ENCODE results near the gene EIF4G1.
"Not testable (repeated sequence)": the region's sequence is repeated elsewhere in the genome, so short reads cannot be mapped to it uniquely, and the experiment has no call there.

EIF4G1 gene, protein sequence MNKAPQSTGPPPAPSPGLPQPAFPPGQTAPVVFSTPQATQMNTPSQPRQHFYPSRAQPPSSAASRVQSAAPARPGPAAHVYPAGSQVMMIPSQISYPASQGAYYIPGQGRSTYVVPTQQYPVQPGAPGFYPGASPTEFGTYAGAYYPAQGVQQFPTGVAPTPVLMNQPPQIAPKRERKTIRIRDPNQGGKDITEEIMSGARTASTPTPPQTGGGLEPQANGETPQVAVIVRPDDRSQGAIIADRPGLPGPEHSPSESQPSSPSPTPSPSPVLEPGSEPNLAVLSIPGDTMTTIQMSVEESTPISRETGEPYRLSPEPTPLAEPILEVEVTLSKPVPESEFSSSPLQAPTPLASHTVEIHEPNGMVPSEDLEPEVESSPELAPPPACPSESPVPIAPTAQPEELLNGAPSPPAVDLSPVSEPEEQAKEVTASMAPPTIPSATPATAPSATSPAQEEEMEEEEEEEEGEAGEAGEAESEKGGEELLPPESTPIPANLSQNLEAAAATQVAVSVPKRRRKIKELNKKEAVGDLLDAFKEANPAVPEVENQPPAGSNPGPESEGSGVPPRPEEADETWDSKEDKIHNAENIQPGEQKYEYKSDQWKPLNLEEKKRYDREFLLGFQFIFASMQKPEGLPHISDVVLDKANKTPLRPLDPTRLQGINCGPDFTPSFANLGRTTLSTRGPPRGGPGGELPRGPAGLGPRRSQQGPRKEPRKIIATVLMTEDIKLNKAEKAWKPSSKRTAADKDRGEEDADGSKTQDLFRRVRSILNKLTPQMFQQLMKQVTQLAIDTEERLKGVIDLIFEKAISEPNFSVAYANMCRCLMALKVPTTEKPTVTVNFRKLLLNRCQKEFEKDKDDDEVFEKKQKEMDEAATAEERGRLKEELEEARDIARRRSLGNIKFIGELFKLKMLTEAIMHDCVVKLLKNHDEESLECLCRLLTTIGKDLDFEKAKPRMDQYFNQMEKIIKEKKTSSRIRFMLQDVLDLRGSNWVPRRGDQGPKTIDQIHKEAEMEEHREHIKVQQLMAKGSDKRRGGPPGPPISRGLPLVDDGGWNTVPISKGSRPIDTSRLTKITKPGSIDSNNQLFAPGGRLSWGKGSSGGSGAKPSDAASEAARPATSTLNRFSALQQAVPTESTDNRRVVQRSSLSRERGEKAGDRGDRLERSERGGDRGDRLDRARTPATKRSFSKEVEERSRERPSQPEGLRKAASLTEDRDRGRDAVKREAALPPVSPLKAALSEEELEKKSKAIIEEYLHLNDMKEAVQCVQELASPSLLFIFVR (N-terminal part only)

DNA sequence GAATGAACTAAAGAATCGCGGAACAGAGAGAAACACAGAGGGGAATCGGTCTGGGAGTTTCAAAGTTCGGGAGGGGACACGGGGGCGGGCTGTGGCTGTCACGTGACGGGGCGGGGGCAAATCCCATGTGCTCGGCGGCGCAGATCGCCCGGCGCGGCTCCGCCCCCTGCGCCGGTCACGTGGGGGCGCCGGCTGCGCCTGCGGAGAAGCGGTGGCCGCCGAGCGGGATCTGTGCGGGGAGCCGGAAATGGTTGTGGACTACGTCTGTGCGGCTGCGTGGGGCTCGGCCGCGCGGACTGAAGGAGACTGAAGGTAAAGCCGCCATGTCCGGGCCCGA, at the start of gene EIF4G1:
TSS of gene EIF4G1 (plus strand) at position 244 of the 337 bp plus-strand sequence. CDS start 1,191 bp downstream, outside the sequence.
- peaks cover 3% of the 10 kb centered on the region for H3K4me1 ChIP-seq (ENCODE audit: control insufficient read depth, low read depth, low read length)
- H3K9ac ChIP-seq (ENCODE audit: low read length), result peak within 1 kb of the TSS; percentile 91
- H3K36me3 ChIP-seq (ENCODE audit: control insufficient read depth, low read depth, low read length), result peaks cover 24% of the 10 kb centered on the region
- H3K9me3 ChIP-seq (ENCODE audit: control insufficient read depth, low read depth, low read length), result no peaks in the 10 kb centered on the region
- H3K4me3 ChIP-seq (ENCODE audit: low read length), result peak within 1 kb of the TSS; percentile 92
- H3K27me3 ChIP-seq (ENCODE audit: control insufficient read depth, insufficient read depth, low read length), result no peaks in the 10 kb centered on the region
- no peak within 1 kb of the TSS for H3K27ac ChIP-seq (ENCODE audit: low read length)

DNA sequence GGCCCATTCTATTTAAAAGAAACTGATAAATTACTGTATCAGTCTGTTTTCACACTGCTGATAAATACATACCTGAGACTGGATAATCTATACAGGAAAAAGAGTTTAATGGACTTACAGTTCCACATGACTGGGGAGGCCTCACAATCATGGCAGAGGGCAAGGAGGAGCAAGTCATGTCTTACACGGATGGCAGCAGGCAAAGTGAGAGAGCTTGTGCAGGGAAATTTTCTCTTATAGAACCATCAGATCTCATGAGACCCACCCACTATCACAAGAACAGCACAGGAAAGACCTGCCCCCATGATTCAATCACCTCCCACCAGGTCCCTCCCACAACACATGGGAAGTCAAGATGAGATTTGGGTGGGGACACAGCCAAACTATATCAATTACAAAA, 47.2 kb upstream of the EIF4G1 start:
- not testable (repeated sequence) for H3K9me3 ChIP-seq (ENCODE audit: control insufficient read depth, low read depth, low read length); H3K4me1 ChIP-seq (ENCODE audit: control insufficient read depth, low read depth, low read length); H3K4me3 ChIP-seq (ENCODE audit: low read length); H3K9ac ChIP-seq (ENCODE audit: low read length); H3K36me3 ChIP-seq (ENCODE audit: control insufficient read depth, low read depth, low read length); H3K27ac ChIP-seq (ENCODE audit: low read length)
- peaks cover 19% of the 10 kb centered on the region for H3K27me3 ChIP-seq (ENCODE audit: control insufficient read depth, insufficient read depth, low read length)

DNA sequence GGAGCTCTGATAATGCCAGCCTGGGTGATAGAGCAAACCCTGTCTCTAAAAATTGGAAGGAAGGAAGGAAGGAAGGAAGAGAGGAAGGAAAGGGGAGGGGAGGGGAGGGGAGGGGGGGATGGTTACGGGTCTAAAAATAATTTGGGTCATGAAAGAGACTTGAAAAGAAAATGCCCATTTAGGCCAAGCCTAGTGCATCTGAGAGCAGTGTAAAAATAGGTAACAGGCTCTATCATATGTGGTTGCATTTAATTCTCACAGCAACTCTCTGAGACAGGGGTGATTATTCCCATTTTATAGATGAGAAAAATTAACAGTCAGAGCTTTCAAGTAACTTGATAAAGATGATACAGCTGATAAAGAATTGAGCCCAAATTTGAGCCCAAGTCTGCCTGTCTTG, 42.1 kb upstream of the EIF4G1 start:
- H3K36me3 ChIP-seq (ENCODE audit: control insufficient read depth, low read depth, low read length), result no peaks in the 10 kb centered on the region
- no peak overlapping the region for H3K4me3 ChIP-seq (ENCODE audit: low read length)
- H3K27me3 ChIP-seq (ENCODE audit: control insufficient read depth, insufficient read depth, low read length), result peaks cover 7% of the 10 kb centered on the region
- no peaks in the 10 kb centered on the region for H3K9me3 ChIP-seq (ENCODE audit: control insufficient read depth, low read depth, low read length)
- H3K27ac ChIP-seq (ENCODE audit: low read length), result no peak overlapping the region
- H3K4me1 ChIP-seq (ENCODE audit: control insufficient read depth, low read depth, low read length), result no peaks in the 10 kb centered on the region
- no peak overlapping the region for H3K9ac ChIP-seq (ENCODE audit: low read length)

DNA sequence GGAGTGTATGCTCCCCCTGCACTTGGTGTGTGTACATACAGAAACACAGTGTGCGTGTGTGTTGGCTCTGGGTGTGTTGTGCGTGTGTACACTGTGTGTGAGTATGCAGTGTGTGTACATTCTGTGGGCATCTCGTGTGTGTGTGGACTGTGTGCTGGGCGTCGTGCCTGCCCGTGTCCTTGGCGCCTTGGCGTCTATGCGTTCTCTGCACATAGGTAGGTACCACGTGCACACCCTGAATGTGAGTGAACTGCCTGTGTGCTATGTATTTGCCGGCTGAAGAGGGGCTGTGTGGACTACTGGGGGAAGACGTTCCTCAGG, 39.1 kb upstream of the EIF4G1 start:
- H3K9ac ChIP-seq (ENCODE audit: low read length), result no peak overlapping the region
- no peak overlapping the region for H3K27ac ChIP-seq (ENCODE audit: low read length)
- no peaks in the 10 kb centered on the region for H3K9me3 ChIP-seq (ENCODE audit: control insufficient read depth, low read depth, low read length)
- H3K27me3 ChIP-seq (ENCODE audit: control insufficient read depth, insufficient read depth, low read length), result peaks cover 7% of the 10 kb centered on the region
- H3K4me1 ChIP-seq (ENCODE audit: control insufficient read depth, low read depth, low read length), result no peaks in the 10 kb centered on the region
- H3K36me3 ChIP-seq (ENCODE audit: control insufficient read depth, low read depth, low read length), result no peaks in the 10 kb centered on the region
- no peak overlapping the region for H3K4me3 ChIP-seq (ENCODE audit: low read length)

DNA sequence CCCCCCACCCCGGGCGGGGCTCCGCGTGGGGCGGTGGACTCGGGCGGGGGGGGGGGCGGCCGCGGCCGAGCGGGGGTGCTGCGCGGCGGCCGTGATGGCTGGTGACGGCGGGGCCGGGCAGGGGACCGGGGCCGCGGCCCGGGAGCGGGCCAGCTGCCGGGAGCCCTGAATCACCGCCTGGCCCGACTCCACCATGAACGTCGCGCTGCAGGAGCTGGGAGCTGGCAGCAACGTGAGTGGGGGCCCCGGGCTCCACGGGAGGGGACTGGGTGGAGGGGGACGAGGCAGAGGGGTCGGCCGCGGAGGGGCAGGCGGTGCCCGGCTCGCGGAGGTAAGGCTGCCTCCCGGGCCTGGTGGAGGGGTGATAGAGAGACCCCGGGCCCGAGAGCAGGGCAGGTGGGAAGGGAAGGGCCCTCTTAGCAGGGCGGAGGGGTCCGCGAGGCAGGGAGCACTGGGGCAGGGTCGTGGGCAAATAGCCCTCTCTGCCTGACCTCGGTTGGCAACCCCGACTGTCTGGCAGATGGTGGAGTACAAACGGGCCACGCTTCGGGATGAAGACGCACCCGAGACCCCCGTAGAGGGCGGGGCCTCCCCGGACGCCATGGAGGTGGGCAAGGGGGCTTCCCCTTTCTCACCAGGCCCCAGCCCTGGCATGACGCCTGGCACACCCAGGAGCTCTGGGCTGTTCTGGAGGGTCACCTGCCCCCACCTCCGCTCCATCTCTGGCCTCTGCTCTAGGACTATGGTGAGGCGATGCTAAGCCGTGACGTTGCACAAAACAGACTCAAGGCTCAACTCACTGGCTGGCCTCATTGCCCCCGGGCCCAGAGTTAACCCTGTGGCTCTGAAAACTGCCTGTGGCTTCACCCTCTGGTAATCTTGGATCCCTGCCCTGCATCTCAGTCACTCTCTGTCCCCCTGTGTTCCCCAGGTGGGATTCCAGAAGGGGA, 38.2 kb upstream of the EIF4G1 start, which contains the start of gene ECE2:
TSS of gene ECE2 (plus strand) at position 62 of the 950 bp plus-strand sequence. CDS start at position 194, 132 bp downstream.
- peaks cover 7% of the 10 kb centered on the region for H3K27me3 ChIP-seq (ENCODE audit: control insufficient read depth, insufficient read depth, low read length)
- H3K4me3 ChIP-seq (ENCODE audit: low read length), result no peak within 1 kb of the TSS
- no peak within 1 kb of the TSS for H3K27ac ChIP-seq (ENCODE audit: low read length)
- no peaks in the 10 kb centered on the region for H3K36me3 ChIP-seq (ENCODE audit: control insufficient read depth, low read depth, low read length)
- H3K4me1 ChIP-seq (ENCODE audit: control insufficient read depth, low read depth, low read length), result no peaks in the 10 kb centered on the region
- H3K9me3 ChIP-seq (ENCODE audit: control insufficient read depth, low read depth, low read length), result no peaks in the 10 kb centered on the region
- H3K9ac ChIP-seq (ENCODE audit: low read length), result no peak within 1 kb of the TSS

DNA sequence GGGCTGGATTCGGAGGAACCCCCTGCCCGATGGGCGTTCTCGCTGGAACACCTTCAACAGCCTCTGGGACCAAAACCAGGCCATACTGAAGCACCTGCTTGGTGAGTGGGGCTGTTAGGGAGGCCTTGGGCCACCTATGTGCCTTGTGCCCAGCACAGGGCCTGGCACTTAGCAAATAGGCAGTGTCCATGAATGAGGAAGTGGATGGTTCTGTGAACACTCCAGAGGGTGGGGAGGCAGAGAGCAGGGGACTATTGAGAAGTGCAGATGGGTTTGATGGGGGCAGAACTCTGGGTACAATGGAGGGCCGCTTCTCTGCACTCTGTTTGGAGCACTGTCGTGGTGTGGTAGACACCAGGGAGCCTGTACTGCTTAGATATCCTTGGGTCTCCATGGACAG, 37.0 kb upstream of the EIF4G1 start:
- H3K4me1 ChIP-seq (ENCODE audit: control insufficient read depth, low read depth, low read length), result no peaks in the 10 kb centered on the region
- H3K27me3 ChIP-seq (ENCODE audit: control insufficient read depth, insufficient read depth, low read length), result peaks cover 7% of the 10 kb centered on the region
- H3K4me3 ChIP-seq (ENCODE audit: low read length), result no peak overlapping the region
- H3K27ac ChIP-seq (ENCODE audit: low read length), result no peak overlapping the region
- H3K9me3 ChIP-seq (ENCODE audit: control insufficient read depth, low read depth, low read length), result no peaks in the 10 kb centered on the region
- H3K9ac ChIP-seq (ENCODE audit: low read length), result no peak overlapping the region
- H3K36me3 ChIP-seq (ENCODE audit: control insufficient read depth, low read depth, low read length), result no peaks in the 10 kb centered on the region

DNA sequence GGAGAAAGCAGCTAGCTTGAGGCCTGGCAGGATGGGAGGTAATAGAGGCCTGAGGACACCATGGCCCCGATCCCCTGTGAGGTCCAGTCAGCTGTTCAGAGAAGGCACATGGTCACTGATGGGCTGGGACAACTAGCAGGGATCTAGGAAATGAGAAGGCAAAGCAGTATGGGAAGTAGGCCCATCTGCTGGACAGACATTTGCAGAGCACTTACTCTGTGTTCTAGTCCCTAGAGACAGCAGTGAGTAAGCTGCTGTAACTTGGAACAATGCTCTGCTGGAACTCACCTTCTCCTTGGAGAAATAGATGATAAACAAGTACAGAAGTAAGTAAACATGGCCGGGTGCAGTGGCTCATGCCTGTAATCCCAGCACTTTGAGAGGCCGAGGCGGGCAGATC, 31.5 kb upstream of the EIF4G1 start:
- Histone ChIP-seq H3K27ac (ENCODE audit: low read length) (no peak overlapping the region), H3K4me1 (ENCODE audit: control insufficient read depth, low read depth, low read length) (no peaks in the 10 kb centered on the region), H3K36me3 (ENCODE audit: control insufficient read depth, low read depth, low read length) (no peaks in the 10 kb centered on the region), H3K9me3 (ENCODE audit: control insufficient read depth, low read depth, low read length) (no peaks in the 10 kb centered on the region), H3K9ac (ENCODE audit: low read length) (no peak overlapping the region), H3K4me3 (ENCODE audit: low read length) (no peak overlapping the region), H3K27me3 (ENCODE audit: control insufficient read depth, insufficient read depth, low read length) (no peaks in the 10 kb centered on the region)

DNA sequence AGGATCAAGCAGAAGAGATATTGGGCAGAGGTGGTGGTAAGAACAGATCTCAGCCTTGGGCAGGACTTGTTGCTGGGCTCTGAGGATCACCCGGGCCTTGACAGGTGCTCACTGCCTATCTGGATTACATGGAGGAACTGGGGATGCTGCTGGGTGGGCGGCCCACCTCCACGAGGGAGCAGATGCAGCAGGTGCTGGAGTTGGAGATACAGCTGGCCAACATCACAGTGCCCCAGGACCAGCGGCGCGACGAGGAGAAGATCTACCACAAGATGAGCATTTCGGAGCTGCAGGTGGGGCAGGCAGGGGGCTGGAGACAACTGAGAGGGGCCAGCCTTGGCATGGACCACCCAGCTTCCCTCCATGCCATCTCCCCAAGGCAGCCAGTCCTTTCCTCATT, 30.7 kb upstream of the EIF4G1 start:
- H3K27me3 ChIP-seq (ENCODE audit: control insufficient read depth, insufficient read depth, low read length), result no peaks in the 10 kb centered on the region
- H3K27ac ChIP-seq (ENCODE audit: low read length), result no peak overlapping the region
- H3K4me3 ChIP-seq (ENCODE audit: low read length), result no peak overlapping the region
- no peaks in the 10 kb centered on the region for H3K36me3 ChIP-seq (ENCODE audit: control insufficient read depth, low read depth, low read length)
- no peak overlapping the region for H3K9ac ChIP-seq (ENCODE audit: low read length)
- no peaks in the 10 kb centered on the region for H3K4me1 ChIP-seq (ENCODE audit: control insufficient read depth, low read depth, low read length)
- no peaks in the 10 kb centered on the region for H3K9me3 ChIP-seq (ENCODE audit: control insufficient read depth, low read depth, low read length)

DNA sequence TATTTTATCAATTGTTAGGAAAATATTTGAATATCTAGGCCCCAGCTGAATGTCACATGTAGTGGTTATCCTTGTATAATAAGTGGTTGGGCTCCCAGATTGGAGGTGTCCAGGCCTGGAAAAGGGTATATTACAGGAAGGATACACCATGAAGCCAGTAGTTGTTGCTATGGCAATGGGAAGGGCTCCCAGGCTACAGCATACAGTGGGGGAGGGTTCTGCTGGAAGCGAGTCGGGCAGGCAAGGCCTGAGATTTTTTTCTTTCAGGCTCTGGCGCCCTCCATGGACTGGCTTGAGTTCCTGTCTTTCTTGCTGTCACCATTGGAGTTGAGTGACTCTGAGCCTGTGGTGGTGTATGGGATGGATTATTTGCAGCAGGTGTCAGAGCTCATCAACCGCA, 29.7 kb upstream of the EIF4G1 start:
- Histone ChIP-seq H3K4me1 (ENCODE audit: control insufficient read depth, low read depth, low read length) (no peaks in the 10 kb centered on the region), H3K9ac (ENCODE audit: low read length) (no peak overlapping the region), H3K27me3 (ENCODE audit: control insufficient read depth, insufficient read depth, low read length) (no peaks in the 10 kb centered on the region), H3K27ac (ENCODE audit: low read length) (no peak overlapping the region), H3K9me3 (ENCODE audit: control insufficient read depth, low read depth, low read length) (no peaks in the 10 kb centered on the region), H3K4me3 (ENCODE audit: low read length) (no peak overlapping the region), H3K36me3 (ENCODE audit: control insufficient read depth, low read depth, low read length) (no peaks in the 10 kb centered on the region)

DNA sequence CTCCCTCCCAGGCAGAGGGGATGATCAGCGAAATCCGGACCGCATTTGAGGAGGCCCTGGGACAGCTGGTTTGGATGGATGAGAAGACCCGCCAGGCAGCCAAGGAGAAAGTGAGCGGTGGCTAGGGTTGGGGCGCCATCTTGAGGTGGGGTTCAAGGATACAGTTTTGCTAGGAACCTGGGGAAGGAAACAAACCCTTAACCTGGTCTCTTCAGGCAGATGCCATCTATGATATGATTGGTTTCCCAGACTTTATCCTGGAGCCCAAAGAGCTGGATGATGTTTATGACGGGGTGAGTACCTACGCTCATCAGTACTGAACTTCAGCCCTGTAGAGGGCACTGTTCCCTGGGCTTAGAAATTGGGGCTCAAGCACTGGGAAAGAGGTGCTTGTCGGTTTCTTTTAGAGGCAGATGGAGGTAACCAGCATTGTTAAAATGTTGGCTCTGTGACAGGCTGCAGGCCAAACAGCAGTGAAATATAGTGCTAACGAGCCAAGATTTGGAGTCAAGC, 24.9 kb upstream of the EIF4G1 start:
- H3K9ac ChIP-seq (ENCODE audit: low read length), result no peak overlapping the region
- H3K4me3 ChIP-seq (ENCODE audit: low read length), result no peak overlapping the region
- no peak overlapping the region for H3K27ac ChIP-seq (ENCODE audit: low read length)
- no peaks in the 10 kb centered on the region for H3K36me3 ChIP-seq (ENCODE audit: control insufficient read depth, low read depth, low read length)
- H3K4me1 ChIP-seq (ENCODE audit: control insufficient read depth, low read depth, low read length), result no peaks in the 10 kb centered on the region
- no peaks in the 10 kb centered on the region for H3K9me3 ChIP-seq (ENCODE audit: control insufficient read depth, low read depth, low read length)
- no peaks in the 10 kb centered on the region for H3K27me3 ChIP-seq (ENCODE audit: control insufficient read depth, insufficient read depth, low read length)

All from iPS-18a (cell line).